NCI-H526 (cell line): ENCODE results near the gene TERT.
"Not testable (repeated sequence)": the region's sequence is repeated elsewhere in the genome, so short reads cannot be mapped to it uniquely, and the experiment has no call there.

Source experiments
- DNase-seq, 2 experiments: peaks; one replicate each; lab custom pipeline; 2025; lab: John Stamatoyannopoulos, UW

Gene TERT

DNA sequence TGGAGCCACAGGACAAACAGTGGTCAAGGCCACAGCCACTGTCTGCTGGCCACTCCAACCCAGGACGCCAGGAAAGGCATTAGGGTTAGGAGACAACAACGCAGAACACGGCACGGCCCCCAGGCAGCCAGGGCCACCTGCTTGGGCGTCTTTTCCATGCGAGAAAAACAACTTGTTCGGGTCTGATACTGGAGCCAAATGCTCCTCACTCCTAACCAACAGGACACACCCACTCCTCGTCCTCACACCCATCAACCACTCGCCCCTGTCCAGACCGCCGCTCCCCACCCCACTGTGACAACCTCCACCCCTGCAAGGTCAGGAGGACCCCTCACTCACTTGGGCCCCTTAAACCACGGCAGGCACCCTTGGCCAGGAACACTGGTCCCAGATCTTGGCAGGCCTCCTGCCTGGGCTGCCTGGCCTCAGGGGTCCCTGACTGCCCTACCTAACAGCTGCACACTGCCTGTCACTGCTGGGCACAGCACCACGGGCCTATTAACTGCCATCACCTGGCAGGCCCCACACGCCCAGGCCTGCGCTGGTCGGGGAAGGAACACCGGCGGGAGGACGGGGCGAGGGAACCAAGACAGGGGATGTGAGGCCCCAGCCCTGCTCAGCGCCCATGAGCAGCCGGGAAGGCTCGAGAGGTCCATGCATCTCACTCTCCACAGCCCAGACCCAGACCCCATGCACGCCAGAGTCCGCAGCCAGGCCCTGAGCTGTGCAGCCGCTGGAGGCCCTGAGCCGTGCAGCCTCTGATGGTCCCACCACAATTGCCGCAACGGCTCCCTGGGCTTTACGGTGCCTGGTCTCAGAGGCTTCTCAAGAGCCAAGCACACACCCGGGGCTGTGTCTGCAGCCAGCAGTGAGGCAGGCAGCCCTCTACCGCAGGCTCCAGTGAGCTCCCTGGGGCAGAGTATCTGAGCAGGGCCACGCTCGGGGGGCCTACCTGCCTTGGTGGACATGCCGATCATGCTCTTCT lies 36.3 kb upstream of the TERT start:
- DNase-seq, result no peak

DNA sequence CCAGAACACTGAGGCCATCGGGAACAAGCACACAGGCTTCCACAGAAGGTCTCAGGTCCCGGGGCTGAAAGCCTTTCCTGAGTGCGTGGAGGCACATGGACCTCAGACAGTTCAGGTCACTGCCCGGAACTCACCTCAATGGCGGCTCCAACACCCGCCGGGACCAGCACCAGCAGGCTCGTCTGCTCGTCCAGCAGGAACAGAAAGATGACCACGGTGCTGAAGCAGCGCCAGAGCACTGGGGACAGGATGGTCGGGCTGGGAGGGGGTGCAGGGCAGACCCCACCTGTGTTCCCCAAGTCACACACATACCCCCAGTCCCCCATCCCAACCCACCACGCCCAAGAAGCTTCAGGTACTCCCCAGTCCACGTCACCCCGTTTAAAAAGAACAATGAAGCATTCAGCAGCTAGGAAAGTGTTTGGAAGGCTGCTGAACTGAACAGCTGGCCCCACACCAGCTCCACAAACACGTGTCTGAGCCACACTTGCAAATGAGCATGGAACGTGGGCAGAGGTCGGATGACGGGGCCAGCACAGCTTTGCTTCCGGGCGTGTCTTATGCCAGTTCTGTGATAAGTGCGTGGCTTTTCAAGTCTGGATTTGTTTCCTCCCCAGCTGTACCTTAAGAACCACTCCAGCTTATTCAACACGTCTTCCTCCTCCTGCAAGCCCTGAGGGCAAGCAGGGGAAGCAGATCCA lies 35.4 kb upstream of the TERT start:
- no peak for DNase-seq

GRCh38 chr5:1329111-1329579 lies 34.3 kb upstream of the TERT start:
- DNase-seq, result no peak

GRCh38 chr5:1328237-1329110 lies 33.6 kb upstream of the TERT start:
- not testable (repeated sequence) for DNase-seq

DNA sequence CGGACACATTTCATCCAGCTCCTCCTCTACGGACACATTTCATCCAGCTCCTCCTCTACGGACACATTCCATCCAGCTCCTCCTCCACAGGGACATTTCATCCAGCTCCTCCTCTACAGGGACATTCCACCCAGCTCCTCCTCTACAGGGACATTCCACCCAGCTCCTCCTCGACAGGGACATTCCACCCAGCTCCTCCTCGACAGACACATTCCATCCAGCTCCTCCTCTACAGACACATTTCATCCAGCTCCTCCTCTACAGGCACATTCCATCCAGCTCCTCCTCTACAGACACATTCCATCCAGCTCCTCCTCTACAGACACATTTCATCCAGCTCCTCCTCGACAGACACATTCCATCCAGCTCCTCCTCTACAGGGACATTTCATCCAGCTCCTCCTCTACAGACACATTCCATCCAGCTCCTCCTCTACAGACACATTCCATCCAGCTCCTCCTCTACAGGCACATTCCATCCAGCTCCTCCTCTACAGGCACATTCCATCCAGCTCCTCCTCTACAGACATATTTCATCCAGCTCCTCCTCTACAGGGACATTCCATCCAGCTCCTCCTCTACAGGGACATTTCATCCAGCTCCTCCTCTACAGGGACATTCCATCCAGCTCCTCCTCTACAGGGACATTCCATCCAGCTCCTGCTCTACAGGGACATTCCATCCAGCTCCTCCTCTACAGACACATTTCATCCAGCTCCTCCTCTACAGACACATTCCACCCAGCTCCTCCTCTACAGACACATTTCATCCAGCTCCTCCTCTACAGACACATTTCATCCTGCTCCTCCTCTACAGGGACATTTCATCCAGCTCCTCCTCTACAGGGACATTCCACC lies 32.3 kb upstream of the TERT start:
- DNase-seq, result not testable (repeated sequence)

DNA sequence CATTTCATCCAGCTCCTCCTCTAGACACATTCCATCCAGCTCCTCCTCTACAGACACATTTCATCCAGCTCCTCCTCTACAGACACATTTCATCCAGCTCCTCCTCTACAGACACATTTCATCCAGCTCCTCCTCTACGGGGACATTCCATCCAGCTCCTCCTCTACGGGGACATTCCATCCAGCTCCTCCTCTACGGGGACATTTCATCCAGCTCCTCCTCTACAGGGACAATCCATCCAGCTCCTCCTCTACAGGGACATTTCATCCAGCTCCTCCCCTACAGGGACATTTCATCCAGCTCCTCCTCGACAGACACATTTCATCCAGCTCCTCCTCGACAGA lies 31.6 kb upstream of the TERT start:
- not testable (repeated sequence) for DNase-seq

GRCh38 chr5:1325870-1326531 lies 31.1 kb upstream of the TERT start:
- DNase-seq, result no peak

DNA sequence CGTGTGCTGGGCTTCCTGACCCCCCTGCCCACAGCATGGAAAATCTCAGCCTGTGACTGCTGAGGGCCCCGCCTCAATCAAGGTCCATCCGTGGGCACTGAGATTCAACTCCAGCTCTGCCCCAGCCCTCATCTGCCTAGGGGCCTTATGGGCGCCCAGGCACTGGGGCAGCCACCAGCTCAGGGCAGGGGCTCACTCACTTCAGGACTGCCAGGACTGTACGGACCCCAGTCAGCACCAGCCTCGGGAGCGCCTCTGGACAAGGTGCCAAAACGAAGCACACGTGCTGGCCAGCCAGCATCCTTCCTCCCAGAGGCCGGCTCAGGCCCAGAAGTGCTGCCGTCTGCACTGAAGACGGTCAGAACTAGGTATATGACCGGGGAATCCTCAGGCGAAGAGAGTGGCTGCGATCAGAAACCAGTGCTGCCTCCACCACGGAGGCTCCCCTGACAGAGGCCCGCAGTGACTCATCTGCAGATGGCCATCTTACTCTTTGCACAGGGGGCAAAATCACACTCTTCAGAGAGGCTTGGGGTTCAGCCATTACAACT lies 30.4 kb upstream of the TERT start:
- DNase-seq, result no peak

- no peak for DNase-seq
Measured at GRCh38 chr5:1324719-1325190, 29.9 kb upstream of the TERT start.

DNA sequence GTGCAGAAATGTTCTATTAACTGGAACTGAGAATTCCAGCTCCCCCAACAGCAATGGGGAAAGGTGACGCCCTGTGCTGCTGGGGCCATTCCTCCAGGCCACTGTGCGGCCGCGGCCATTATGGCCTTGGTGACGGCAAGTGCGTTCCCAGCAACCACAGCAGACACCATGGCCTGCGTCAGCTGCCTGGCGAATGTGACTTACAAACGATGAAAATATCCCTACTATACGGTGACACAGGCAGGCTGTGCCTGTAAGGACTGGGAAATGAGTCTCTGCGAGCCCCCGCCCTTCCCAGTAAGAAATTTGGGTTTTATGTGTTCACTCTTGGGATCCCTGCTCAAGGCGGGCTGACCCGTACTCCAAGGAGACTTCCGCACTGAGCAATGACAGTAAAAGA lies 29.4 kb upstream of the TERT start:
- DNase-seq, result no peak

- DNase-seq, result no peak
Measured at GRCh38 chr5:1323803-1324173, 28.9 kb upstream of the TERT start.

DNA sequence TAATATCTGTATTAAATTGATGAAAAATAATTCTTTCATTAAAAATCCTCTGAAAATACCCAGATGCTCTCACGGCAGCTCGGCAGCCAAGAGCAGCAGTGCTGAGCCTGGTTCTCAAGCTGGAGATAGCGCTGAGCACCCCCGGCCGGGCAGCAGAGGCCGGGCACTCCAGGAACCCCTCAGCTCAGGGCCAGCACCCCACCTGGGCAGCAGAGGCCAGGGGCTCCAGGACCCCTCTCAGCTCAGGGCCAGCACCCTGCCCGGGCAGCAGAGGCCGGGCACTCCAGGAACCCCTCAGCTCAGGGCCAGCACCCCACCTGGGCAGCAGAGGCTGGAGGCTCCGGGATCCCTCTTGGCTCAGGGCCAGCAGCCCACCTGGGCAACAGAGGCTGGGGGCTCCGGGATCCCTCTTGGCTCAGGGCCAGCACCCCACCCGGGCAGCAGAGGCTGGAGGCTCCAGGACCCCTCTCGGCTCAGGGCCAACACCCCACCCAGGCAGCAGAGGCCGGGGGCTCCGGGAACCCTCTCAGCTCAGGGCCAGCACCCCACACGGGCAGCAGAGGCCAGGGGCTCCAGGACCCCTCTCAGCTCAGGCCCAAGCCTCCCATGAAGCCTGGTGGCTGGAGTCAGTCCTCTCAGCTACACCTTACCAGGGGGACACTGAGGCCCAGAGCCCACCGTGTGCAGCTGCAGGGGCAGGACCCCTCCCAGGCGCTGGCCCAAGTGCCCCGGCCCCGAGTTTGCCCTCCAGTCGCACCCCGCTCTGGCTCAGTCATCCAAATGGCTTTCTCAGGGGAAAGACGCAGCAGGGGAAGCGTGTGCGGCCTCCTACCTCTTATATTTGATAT lies 28.3 kb upstream of the TERT start:
- DNase-seq, result no peak

- DNase-seq, result no peak
Measured at GRCh38 chr5:1322036-1322900, 27.4 kb upstream of the TERT start.

- no peak for DNase-seq
Measured at GRCh38 chr5:1321576-1321975, 26.7 kb upstream of the TERT start.

DNA sequence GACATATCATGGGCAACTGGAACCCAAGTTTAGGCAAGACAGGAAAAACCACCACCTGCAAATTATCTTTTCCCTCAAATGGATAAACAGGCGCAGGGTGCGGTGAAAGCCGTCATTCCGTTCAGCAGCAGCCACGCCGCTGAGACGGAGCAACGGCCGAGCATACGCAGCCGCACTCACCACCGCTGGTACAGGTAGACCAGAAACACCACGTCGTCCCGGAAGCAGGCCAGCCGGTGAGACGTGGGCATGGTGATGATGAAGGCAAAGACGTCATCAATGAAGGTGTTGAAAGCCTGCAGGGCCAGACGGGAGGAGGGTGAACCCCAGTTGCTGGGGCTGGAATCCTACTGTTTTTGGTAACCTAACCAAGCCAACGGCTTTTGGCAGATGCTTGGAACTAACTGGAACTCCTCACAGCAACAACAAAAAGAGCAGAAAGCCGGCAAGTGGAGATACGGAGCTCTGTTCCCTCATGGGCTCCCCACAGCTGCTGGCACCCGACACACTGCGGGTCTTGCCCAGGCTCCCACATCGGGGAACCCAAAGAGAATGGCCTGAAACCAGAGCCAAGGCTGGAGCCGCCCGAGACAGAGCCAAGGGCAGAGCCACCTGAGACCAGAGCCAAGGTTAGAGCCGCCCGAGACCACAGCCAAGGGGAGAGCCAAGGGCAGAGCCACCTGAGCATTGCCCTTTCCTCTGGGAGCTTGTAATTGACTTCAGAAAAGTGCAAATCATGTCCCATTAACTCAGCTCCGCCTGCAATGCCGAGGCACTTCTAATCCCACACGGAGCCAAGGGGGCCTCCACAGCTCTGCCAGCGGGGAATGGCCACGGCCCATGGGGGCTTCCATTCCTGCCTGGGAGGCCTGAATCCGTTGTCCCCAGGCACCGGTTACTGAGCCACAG lies 25.8 kb upstream of the TERT start:
- DNase-seq, result no peak

GRCh38 chr5:1319436-1320256 lies 24.8 kb upstream of the TERT start:
- no peak for DNase-seq
